GM23338 (cell line): ENCODE results near the gene AP4M1. TPM values are rescaled to one million over a fixed set of nuclear protein-coding genes. Genes with fewer than 3 reads are reported as not detected.

Experiments
- ATAC-seq: fragments of 200-7000 bp; cut with Tn5 transposase; 3 replicates; pipeline ENCODE4 v1.9.1; 2020
- DNase-seq: peaks from one replicate; pipeline ENCODE4 v3.0.0-alpha.2; 2015; ENCODE audit warnings: low spot score
- H2AFZ ChIP-seq: fragments of 200-600 bp; sonication (generic); 2 replicates; pipeline ENCODE4 v1.8.0; 2016; ENCODE audit warnings: antibody characterized with exemption, mild to moderate bottlenecking, moderate library complexity
- H3F3A ChIP-seq: fragments of 200-600 bp; sonication (generic); replicated peaks from 2 replicates; pipeline ENCODE4 v1.8.0; 2017; ENCODE audit warnings: antibody characterized with exemption, mixed run types, low read depth
- H3K27ac ChIP-seq: fragments of 200-600 bp; sonication (generic); 2 replicates; pipeline ENCODE4 v1.6.1; 2016; ENCODE audit warnings: low read depth
- H3K27me3 ChIP-seq: fragments of 200-600 bp; sonication (generic); 2 replicates; pipeline ENCODE4 v1.8.0; 2016; ENCODE audit warnings: mild to moderate bottlenecking, mixed run types, moderate library complexity; ENCODE audit not compliant: insufficient read depth
- H3K36me3 ChIP-seq: fragments of 200-600 bp; sonication (generic); 2 replicates; pipeline ENCODE4 v1.8.0; 2016; ENCODE audit warnings: mild to moderate bottlenecking; ENCODE audit not compliant: insufficient read depth
- H3K4me1 ChIP-seq: fragments of 200-600 bp; sonication (generic); 2 replicates; pipeline ENCODE4 v1.8.0; 2016; ENCODE audit warnings: mild to moderate bottlenecking, moderate library complexity; ENCODE audit not compliant: insufficient read depth
- H3K4me2 ChIP-seq: fragments of 200-600 bp; sonication (generic); 2 replicates; pipeline ENCODE4 v1.7.1; 2017; ENCODE audit warnings: mixed run types
- H3K4me3 ChIP-seq: fragments of 200-600 bp; sonication (generic); 2 replicates; pipeline ENCODE4 v1.6.1; 2016; ENCODE audit warnings: mixed run types
- H3K79me2 ChIP-seq: fragments of 200-600 bp; sonication (generic); replicated peaks from 2 replicates; pipeline ENCODE4 v1.8.0; 2017; ENCODE audit warnings: mild to moderate bottlenecking; ENCODE audit not compliant: insufficient read depth
- H3K9me2 ChIP-seq: fragments of 200-600 bp; sonication (generic); 2 replicates; pipeline ENCODE4 v1.8.0; 2017; ENCODE audit not compliant: insufficient read depth
- H4K20me1 ChIP-seq: fragments of 200-600 bp; sonication (generic); replicated peaks from 2 replicates; pipeline ENCODE4 v1.8.0; 2017; ENCODE audit warnings: mild to moderate bottlenecking; ENCODE audit not compliant: insufficient read depth
- H3K27ac Mint-ChIP-seq: 2 replicates; pipeline ENCODE4 v1.8.0; 2020; ENCODE audit warnings: inconsistent platforms, mild to moderate bottlenecking, moderate library complexity, mixed read lengths
- H3K27me3 Mint-ChIP-seq: 3 replicates; pipeline ENCODE4 v1.8.0; 2022; ENCODE audit warnings: low read depth, mild to moderate bottlenecking, moderate library complexity, mixed read lengths, inconsistent platforms; ENCODE audit not compliant: insufficient read depth, poor library complexity
- H3K36me3 Mint-ChIP-seq: 3 replicates; pipeline ENCODE4 v1.8.0; 2021; ENCODE audit warnings: low read depth, mild to moderate bottlenecking, inconsistent platforms, moderate library complexity, mixed read lengths
- H3K4me1 Mint-ChIP-seq: 3 replicates; pipeline ENCODE4 v1.8.0; 2020; ENCODE audit warnings: mild to moderate bottlenecking, inconsistent platforms, mixed read lengths
- H3K4me3 Mint-ChIP-seq: 3 replicates; pipeline ENCODE4 v1.8.0; 2021; ENCODE audit warnings: moderate library complexity, mild to moderate bottlenecking, inconsistent platforms, mixed read lengths
- H3K9me3 Mint-ChIP-seq: 3 replicates; pipeline ENCODE4 v1.8.0; 2020; ENCODE audit warnings: moderate library complexity, mild to moderate bottlenecking, inconsistent platforms, mixed read lengths
- CREB1 ChIP-seq: fragments of 250-450 bp; sonication (Bioruptor Pico); IDR thresholded peaks from 2 replicates; pipeline ENCODE4 v1.5.0; 2020; ENCODE audit warnings: low read depth, mild to moderate bottlenecking, moderate library complexity
- EZH2 ChIP-seq: fragments of 200-600 bp; sonication (generic); IDR thresholded peaks from one replicate; pipeline ENCODE4 v1.8.0; 2017; ENCODE audit warnings: antibody characterized with exemption, mild to moderate bottlenecking, low read depth; ENCODE audit not compliant: unreplicated experiment
- EZH2phosphoT487 ChIP-seq: fragments of 200-600 bp; sonication (generic); IDR thresholded peaks from one replicate; pipeline ENCODE4 v1.8.1; 2018; ENCODE audit warnings: antibody characterized with exemption; ENCODE audit not compliant: unreplicated experiment
- JUNB ChIP-seq: IDR thresholded peaks from one replicate; pipeline ENCODE4 v1.6.1; 2016; ENCODE audit warnings: antibody characterized with exemption; ENCODE audit not compliant: unreplicated experiment
- NANOG ChIP-seq: IDR thresholded peaks from 2 replicates; pipeline ENCODE4 v1.6.1; 2016; ENCODE audit warnings: antibody characterized with exemption, borderline replicate concordance
- POLR2AphosphoS5 ChIP-seq: IDR thresholded peaks from 2 replicates; pipeline ENCODE4 v1.6.1; 2016; ENCODE audit warnings: antibody characterized with exemption, low read depth
- STAT1 ChIP-seq: IDR thresholded peaks from one replicate; pipeline ENCODE4 v1.6.1; 2016; ENCODE audit warnings: antibody characterized with exemption; ENCODE audit not compliant: unreplicated experiment
- ZNF114 ChIP-seq: fragments of 250-450 bp; sonication (Bioruptor Pico); IDR thresholded peaks from 2 replicates; pipeline ENCODE4 v1.5.0; 2020; ENCODE audit warnings: mild to moderate bottlenecking, moderate library complexity
- ZNF331 ChIP-seq: fragments of 250-450 bp; sonication (Bioruptor Pico); IDR thresholded peaks from 2 replicates; pipeline ENCODE4 v1.5.0; 2020; ENCODE audit warnings: low read depth, mild to moderate bottlenecking, moderate library complexity
- polyA plus RNA-seq: library from polyadenylated mRNA; unstranded; fragments of >200 nt; fragmentation: Nextera tagmentation; extraction: Ambion mirVana; gene quantifications from 2 replicates; pipeline ENCODE4 v1.2.1, GENCODE V29; 2016
- total RNA-seq: library from RNA; depleted of rRNA; stranded (reverse); fragments of >200 nt; shearing (Covaris generic); gene quantifications from 2 replicates; pipeline ENCODE4 v1.2.3, GENCODE V29; 2014
- TF ChIP-seq, protein P1 (sequence below): IDR thresholded peaks from one replicate; pipeline ENCODE4 v1.6.1; 2018; ENCODE audit warnings: antibody characterized with exemption; ENCODE audit not compliant: unreplicated experiment
- TF ChIP-seq, protein P2 (sequence below): IDR thresholded peaks from 2 replicates; pipeline ENCODE4 v1.6.1; 2016; ENCODE audit warnings: antibody characterized with exemption
- TF ChIP-seq, protein P3 (sequence below), 2 experiments: fragments of 200-600 bp in 1 of 2; sonication (generic) in 1 of 2; conservative IDR thresholded peaks; 2 replicates each; pipeline versions ENCODE4 v1.5.1 to v1.6.1; 2016 to 2017; ENCODE audit warnings: antibody characterized with exemption in 2 of 2, low read depth in 2 of 2, mild to moderate bottlenecking in 2 of 2, moderate library complexity in 1 of 2
- TF ChIP-seq, protein P4 (sequence below): fragments of 250-450 bp; sonication (Bioruptor Pico); IDR thresholded peaks from 2 replicates; pipeline ENCODE4 v1.5.0; 2020; ENCODE audit warnings: mild to moderate bottlenecking, moderate library complexity

AP4M1 gene
- total and polyA plus RNA-seq, 2 experiments from 2014 or later, result 9.5 to 13.3 TPM

DNA sequence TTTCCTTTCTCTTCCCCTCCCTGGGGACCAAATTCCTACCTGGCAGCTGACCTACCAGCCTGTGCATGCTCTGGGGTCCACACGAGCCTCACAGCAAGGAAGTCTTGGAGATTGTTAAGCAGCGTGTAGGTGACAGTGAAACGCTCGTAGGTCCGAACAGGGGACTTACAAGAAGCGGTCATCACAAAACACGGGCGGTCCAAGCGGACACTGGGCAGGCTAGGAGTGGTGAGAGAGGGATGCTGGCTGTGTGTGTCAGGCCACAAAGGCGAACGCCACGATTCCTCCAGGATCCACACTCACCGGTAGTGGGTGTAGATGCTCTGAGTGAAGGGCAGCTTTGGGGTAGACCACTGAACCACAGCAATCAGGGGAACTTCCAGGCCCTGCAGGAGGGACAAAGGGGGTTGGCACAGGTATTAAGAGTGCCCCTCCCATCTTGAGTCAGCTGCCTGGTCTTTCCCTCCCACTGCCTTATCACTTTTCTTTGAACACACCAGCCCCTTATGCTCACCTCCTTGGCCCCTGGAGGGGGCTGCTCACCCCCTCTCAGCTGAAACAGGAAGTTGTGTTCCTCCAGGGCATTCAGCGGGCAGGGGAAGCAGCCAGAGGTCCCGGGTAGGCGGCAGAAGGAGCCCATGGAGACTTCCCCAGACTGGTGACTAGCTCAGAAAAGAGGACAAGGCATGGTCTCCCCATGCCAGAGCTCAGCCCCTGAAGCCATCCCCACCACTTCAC is 55.1 kb downstream of the AP4M1 start:
- Histone ChIP-seq H3K79me2 (peaks cover 4% of the 10 kb centered on the region; the same call in 1 of the 2 replicates), H3K27me3 (no peaks in the 10 kb centered on the region), H3F3A (peaks cover 39% of the 10 kb centered on the region), H2AFZ (no peak overlapping the region), H4K20me1 (peaks cover 14% of the 10 kb centered on the region), H3K4me1 (peaks cover 7% of the 10 kb centered on the region; the same call in 1 of the 2 replicates), H3K9me2 (no peaks in the 10 kb centered on the region), H3K4me3 (no peak overlapping the region), H3K4me2 (peak overlapping the region; percentile 88; the same call in 1 of the 2 replicates), H3K36me3 (no peaks in the 10 kb centered on the region), H3K27ac (no peak overlapping the region)
- peak overlapping the region; percentile 83 for H3K4me3 Mint-ChIP-seq
- TF ChIP-seq JUNB (no peak), NANOG (no peak), STAT1 (no peak), ZNF331 (CRISPR knock-in tag) (no peak), EZH2 (no peak), POLR2AphosphoS5 (no peak), EZH2phosphoT487 (no peak), CREB1 (CRISPR knock-in tag) (no peak), ZNF114 (no peak)
- TF ChIP-seq, protein P1, sequence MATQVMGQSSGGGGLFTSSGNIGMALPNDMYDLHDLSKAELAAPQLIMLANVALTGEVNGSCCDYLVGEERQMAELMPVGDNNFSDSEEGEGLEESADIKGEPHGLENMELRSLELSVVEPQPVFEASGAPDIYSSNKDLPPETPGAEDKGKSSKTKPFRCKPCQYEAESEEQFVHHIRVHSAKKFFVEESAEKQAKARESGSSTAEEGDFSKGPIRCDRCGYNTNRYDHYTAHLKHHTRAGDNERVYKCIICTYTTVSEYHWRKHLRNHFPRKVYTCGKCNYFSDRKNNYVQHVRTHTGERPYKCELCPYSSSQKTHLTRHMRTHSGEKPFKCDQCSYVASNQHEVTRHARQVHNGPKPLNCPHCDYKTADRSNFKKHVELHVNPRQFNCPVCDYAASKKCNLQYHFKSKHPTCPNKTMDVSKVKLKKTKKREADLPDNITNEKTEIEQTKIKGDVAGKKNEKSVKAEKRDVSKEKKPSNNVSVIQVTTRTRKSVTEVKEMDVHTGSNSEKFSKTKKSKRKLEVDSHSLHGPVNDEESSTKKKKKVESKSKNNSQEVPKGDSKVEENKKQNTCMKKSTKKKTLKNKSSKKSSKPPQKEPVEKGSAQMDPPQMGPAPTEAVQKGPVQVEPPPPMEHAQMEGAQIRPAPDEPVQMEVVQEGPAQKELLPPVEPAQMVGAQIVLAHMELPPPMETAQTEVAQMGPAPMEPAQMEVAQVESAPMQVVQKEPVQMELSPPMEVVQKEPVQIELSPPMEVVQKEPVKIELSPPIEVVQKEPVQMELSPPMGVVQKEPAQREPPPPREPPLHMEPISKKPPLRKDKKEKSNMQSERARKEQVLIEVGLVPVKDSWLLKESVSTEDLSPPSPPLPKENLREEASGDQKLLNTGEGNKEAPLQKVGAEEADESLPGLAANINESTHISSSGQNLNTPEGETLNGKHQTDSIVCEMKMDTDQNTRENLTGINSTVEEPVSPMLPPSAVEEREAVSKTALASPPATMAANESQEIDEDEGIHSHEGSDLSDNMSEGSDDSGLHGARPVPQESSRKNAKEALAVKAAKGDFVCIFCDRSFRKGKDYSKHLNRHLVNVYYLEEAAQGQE, result no peak
- TF ChIP-seq, protein P2, sequence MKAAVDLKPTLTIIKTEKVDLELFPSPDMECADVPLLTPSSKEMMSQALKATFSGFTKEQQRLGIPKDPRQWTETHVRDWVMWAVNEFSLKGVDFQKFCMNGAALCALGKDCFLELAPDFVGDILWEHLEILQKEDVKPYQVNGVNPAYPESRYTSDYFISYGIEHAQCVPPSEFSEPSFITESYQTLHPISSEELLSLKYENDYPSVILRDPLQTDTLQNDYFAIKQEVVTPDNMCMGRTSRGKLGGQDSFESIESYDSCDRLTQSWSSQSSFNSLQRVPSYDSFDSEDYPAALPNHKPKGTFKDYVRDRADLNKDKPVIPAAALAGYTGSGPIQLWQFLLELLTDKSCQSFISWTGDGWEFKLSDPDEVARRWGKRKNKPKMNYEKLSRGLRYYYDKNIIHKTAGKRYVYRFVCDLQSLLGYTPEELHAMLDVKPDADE, result no peak
- TF ChIP-seq, protein P3, sequence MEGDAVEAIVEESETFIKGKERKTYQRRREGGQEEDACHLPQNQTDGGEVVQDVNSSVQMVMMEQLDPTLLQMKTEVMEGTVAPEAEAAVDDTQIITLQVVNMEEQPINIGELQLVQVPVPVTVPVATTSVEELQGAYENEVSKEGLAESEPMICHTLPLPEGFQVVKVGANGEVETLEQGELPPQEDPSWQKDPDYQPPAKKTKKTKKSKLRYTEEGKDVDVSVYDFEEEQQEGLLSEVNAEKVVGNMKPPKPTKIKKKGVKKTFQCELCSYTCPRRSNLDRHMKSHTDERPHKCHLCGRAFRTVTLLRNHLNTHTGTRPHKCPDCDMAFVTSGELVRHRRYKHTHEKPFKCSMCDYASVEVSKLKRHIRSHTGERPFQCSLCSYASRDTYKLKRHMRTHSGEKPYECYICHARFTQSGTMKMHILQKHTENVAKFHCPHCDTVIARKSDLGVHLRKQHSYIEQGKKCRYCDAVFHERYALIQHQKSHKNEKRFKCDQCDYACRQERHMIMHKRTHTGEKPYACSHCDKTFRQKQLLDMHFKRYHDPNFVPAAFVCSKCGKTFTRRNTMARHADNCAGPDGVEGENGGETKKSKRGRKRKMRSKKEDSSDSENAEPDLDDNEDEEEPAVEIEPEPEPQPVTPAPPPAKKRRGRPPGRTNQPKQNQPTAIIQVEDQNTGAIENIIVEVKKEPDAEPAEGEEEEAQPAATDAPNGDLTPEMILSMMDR (conservative IDR thresholded peaks at IDR 0.05; ENCODE audit: low read depth in 2 of 2), result no peak
- TF ChIP-seq, protein P4, sequence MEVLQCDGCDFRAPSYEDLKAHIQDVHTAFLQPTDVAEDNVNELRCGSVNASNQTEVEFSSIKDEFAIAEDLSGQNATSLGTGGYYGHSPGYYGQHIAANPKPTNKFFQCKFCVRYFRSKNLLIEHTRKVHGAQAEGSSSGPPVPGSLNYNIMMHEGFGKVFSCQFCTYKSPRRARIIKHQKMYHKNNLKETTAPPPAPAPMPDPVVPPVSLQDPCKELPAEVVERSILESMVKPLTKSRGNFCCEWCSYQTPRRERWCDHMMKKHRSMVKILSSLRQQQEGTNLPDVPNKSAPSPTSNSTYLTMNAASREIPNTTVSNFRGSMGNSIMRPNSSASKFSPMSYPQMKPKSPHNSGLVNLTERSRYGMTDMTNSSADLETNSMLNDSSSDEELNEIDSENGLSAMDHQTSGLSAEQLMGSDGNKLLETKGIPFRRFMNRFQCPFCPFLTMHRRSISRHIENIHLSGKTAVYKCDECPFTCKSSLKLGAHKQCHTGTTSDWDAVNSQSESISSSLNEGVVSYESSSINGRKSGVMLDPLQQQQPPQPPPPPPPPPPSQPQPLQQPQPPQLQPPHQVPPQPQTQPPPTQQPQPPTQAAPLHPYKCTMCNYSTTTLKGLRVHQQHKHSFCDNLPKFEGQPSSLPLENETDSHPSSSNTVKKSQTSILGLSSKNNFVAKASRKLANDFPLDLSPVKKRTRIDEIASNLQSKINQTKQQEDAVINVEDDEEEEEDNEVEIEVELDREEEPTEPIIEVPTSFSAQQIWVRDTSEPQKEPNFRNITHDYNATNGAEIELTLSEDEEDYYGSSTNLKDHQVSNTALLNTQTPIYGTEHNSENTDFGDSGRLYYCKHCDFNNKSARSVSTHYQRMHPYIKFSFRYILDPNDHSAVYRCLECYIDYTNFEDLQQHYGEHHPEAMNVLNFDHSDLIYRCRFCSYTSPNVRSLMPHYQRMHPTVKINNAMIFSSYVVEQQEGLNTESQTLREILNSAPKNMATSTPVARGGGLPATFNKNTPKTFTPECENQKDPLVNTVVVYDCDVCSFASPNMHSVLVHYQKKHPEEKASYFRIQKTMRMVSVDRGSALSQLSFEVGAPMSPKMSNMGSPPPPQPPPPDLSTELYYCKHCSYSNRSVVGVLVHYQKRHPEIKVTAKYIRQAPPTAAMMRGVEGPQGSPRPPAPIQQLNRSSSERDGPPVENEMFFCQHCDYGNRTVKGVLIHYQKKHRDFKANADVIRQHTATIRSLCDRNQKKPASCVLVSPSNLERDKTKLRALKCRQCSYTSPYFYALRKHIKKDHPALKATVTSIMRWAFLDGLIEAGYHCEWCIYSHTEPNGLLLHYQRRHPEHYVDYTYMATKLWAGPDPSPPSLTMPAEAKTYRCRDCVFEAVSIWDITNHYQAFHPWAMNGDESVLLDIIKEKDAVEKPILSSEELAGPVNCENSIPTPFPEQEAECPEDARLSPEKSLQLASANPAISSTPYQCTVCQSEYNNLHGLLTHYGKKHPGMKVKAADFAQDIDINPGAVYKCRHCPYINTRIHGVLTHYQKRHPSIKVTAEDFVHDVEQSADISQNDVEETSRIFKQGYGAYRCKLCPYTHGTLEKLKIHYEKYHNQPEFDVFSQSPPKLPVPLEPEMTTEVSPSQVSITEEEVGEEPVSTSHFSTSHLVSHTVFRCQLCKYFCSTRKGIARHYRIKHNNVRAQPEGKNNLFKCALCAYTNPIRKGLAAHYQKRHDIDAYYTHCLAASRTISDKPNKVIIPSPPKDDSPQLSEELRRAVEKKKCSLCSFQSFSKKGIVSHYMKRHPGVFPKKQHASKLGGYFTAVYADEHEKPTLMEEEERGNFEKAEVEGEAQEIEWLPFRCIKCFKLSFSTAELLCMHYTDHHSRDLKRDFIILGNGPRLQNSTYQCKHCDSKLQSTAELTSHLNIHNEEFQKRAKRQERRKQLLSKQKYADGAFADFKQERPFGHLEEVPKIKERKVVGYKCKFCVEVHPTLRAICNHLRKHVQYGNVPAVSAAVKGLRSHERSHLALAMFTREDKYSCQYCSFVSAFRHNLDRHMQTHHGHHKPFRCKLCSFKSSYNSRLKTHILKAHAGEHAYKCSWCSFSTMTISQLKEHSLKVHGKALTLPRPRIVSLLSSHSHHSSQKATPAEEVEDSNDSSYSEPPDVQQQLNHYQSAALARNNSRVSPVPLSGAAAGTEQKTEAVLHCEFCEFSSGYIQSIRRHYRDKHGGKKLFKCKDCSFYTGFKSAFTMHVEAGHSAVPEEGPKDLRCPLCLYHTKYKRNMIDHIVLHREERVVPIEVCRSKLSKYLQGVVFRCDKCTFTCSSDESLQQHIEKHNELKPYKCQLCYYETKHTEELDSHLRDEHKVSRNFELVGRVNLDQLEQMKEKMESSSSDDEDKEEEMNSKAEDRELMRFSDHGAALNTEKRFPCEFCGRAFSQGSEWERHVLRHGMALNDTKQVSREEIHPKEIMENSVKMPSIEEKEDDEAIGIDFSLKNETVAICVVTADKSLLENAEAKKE (CRISPR knock-in tag), result no peak
- H3K27ac Mint-ChIP-seq, result no peak overlapping the region
- H3K4me1 Mint-ChIP-seq, result peaks cover 31% of the 10 kb centered on the region
- H3K9me3 Mint-ChIP-seq, result no peaks in the 10 kb centered on the region
- H3K36me3 Mint-ChIP-seq, result peaks cover 56% of the 10 kb centered on the region
- no peak for ATAC-seq
- peaks cover 25% of the 10 kb centered on the region for H3K27me3 Mint-ChIP-seq
- no peak for DNase-seq
